Panc1 (cell line): Measurements from ENCODE around the gene NPIPA2.
"Not testable (repeated sequence)": the region's sequence is repeated elsewhere in the genome, so short reads cannot be mapped to it uniquely, and the experiment has no call there.

ENCODE experiments used
- CTCF ChIP-seq: fragments of 450-650 bp; IDR thresholded peaks from 2 replicates; pipeline ENCODE4 v1.5.1; 2017; ENCODE audit warnings: mild to moderate bottlenecking
- POLR2AphosphoS5 ChIP-seq: IDR thresholded peaks from 2 replicates; pipeline ENCODE4 v1.6.1; 2012; ENCODE audit warnings: mild to moderate bottlenecking, low read depth, low read length, moderate library complexity
- REST ChIP-seq, 2 experiments: IDR thresholded peaks; 2 replicates each; pipeline ENCODE4 v1.6.1; 2011 to 2012; ENCODE audit warnings: low read depth in 2 of 2, control low read depth in 1 of 2, low read length in 1 of 2, mild to moderate bottlenecking in 1 of 2, moderate library complexity in 1 of 2; ENCODE audit not compliant: insufficient read depth in 1 of 2
- SIN3A ChIP-seq: IDR thresholded peaks from 2 replicates; pipeline ENCODE4 v1.6.1; 2012; ENCODE audit warnings: low read depth, mild to moderate bottlenecking, low read length, moderate library complexity, borderline replicate concordance; ENCODE audit not compliant: insufficient read depth
- TCF7L2 ChIP-seq: IDR thresholded peaks from 2 replicates; pipeline ENCODE4 v1.6.1; 2011; ENCODE audit warnings: mild to moderate bottlenecking, low read depth, low read length, inconsistent platforms

GRCh38 chr16:14741794-14742193 is 539 bp upstream of the NPIPA2 start:
- TF ChIP-seq CTCF; TCF7L2; REST (IDR thresholded peaks at IDR 0.05; ENCODE audit: insufficient read depth in 1 of 2, low read depth in 2 of 2, low read length in 1 of 2); POLR2AphosphoS5; SIN3A: not testable (repeated sequence)
